H9 (cell line): ENCODE results near the gene KCNIP1. TPM values are rescaled to one million over a fixed set of nuclear protein-coding genes. Genes with fewer than 3 reads are reported as not detected.

Experiments used
- DNase-seq: peaks from one replicate; pipeline ENCODE4 v3.0.0-alpha.2; 2017
- H2AFZ ChIP-seq: one replicate; pipeline ENCODE4 v1.6.1; 2013; ENCODE audit warnings: mild to moderate bottlenecking, low read length, control low read depth, moderate library complexity
- H2AK5ac ChIP-seq: 2 replicates; pipeline ENCODE4 v1.6.1; 2013; ENCODE audit warnings: low read length, control low read depth, mixed read lengths; ENCODE audit not compliant: insufficient read length
- H2BK120ac ChIP-seq: one replicate; pipeline ENCODE4 v1.6.1; 2013; ENCODE audit warnings: low read depth, mild to moderate bottlenecking, low read length, control low read depth, inconsistent platforms; ENCODE audit not compliant: poor library complexity, severe bottlenecking
- H2BK12ac ChIP-seq: 2 replicates; pipeline ENCODE4 v1.6.1; 2013; ENCODE audit warnings: low read length, control low read depth, mixed read lengths, low read depth; ENCODE audit not compliant: insufficient read length
- H2BK15ac ChIP-seq: 2 replicates; pipeline ENCODE4 v1.6.1; 2013; ENCODE audit warnings: low read depth, low read length, control low read depth
- H2BK20ac ChIP-seq: one replicate; pipeline ENCODE4 v1.6.1; 2013; ENCODE audit warnings: low read depth, mild to moderate bottlenecking, low read length, control low read depth, inconsistent platforms; ENCODE audit not compliant: poor library complexity, severe bottlenecking
- H2BK5ac ChIP-seq: 2 replicates; pipeline ENCODE4 v1.6.1; 2013; ENCODE audit warnings: low read length, control low read depth, mixed read lengths; ENCODE audit not compliant: insufficient read length
- H3K14ac ChIP-seq: 2 replicates; pipeline ENCODE4 v1.6.1; 2013; ENCODE audit warnings: low read length, control low read depth; ENCODE audit not compliant: insufficient read depth
- H3K18ac ChIP-seq: 2 replicates; pipeline ENCODE4 v1.6.1; 2013; ENCODE audit warnings: low read depth, mild to moderate bottlenecking, mixed read lengths, low read length, control low read depth; ENCODE audit not compliant: insufficient read length
- H3K23ac ChIP-seq: 2 replicates; pipeline ENCODE4 v1.6.1; 2013; ENCODE audit warnings: low read length, control low read depth, mixed read lengths, low read depth; ENCODE audit not compliant: insufficient read length
- H3K23me2 ChIP-seq: 2 replicates; pipeline ENCODE4 v1.6.1; 2013; ENCODE audit warnings: low read depth, mild to moderate bottlenecking, mixed read lengths, low read length, control low read depth; ENCODE audit not compliant: insufficient read length, poor library complexity, severe bottlenecking
- H3K27ac ChIP-seq: 2 replicates; pipeline ENCODE4 v1.5.1; 2013; ENCODE audit warnings: low read length, control low read depth, mixed read lengths, low read depth; ENCODE audit not compliant: insufficient read length
- H3K27me3 ChIP-seq: 2 replicates; pipeline ENCODE4 v1.6.1; 2013; ENCODE audit warnings: low read length, control low read depth, inconsistent platforms; ENCODE audit not compliant: insufficient read depth
- H3K4ac ChIP-seq: 2 replicates; pipeline ENCODE4 v1.6.1; 2013; ENCODE audit warnings: low read depth, mild to moderate bottlenecking, control low read depth, inconsistent platforms, low read length, moderate library complexity
- H3K4me1 ChIP-seq: 2 replicates; pipeline ENCODE4 v1.6.1; 2013; ENCODE audit warnings: low read length, control low read depth, inconsistent platforms; ENCODE audit not compliant: insufficient read depth
- H3K4me2 ChIP-seq: 2 replicates; pipeline ENCODE4 v1.6.1; 2013; ENCODE audit warnings: low read length, control low read depth, mixed read lengths; ENCODE audit not compliant: insufficient read length, insufficient read depth
- H3K56ac ChIP-seq: 2 replicates; pipeline ENCODE4 v1.6.1; 2013; ENCODE audit warnings: low read depth, mild to moderate bottlenecking, mixed read lengths, low read length, control low read depth; ENCODE audit not compliant: insufficient read length
- H3K79me1 ChIP-seq: 2 replicates; pipeline ENCODE4 v1.6.1; 2013; ENCODE audit warnings: low read depth, mild to moderate bottlenecking, moderate library complexity, low read length, control low read depth, inconsistent platforms; ENCODE audit not compliant: insufficient read depth, poor library complexity, severe bottlenecking
- H3K79me2 ChIP-seq: 2 replicates; pipeline ENCODE4 v1.6.1; 2013; ENCODE audit warnings: low read length, control low read depth, inconsistent platforms; ENCODE audit not compliant: insufficient read depth
- H3K9ac ChIP-seq: 2 replicates; pipeline ENCODE4 v1.6.1; 2013; ENCODE audit warnings: low read length, control low read depth, mixed read lengths; ENCODE audit not compliant: insufficient read length; ENCODE audit errors: extremely low read depth
- H3K9me3 ChIP-seq: one replicate; pipeline ENCODE4 v1.6.1; 2013; ENCODE audit warnings: low read depth, low read length, inconsistent platforms; ENCODE audit not compliant: control insufficient read depth
- H3T11ph ChIP-seq: one replicate; pipeline ENCODE4 v1.6.1; 2013; ENCODE audit warnings: mild to moderate bottlenecking, low read length, control low read depth, inconsistent platforms
- H4K20me1 ChIP-seq: one replicate; pipeline ENCODE4 v1.6.1; 2013; ENCODE audit not compliant: control insufficient read depth, insufficient read length, insufficient read depth
- H4K5ac ChIP-seq: 2 replicates; pipeline ENCODE4 v1.6.1; 2013; ENCODE audit warnings: low read depth, mild to moderate bottlenecking, mixed read lengths, low read length, control low read depth; ENCODE audit not compliant: insufficient read length
- H4K8ac ChIP-seq: replicated peaks from 2 replicates; pipeline ENCODE4 v1.6.1; 2013; ENCODE audit warnings: low read length, control low read depth, mixed read lengths, low read depth; ENCODE audit not compliant: insufficient read length
- H4K91ac ChIP-seq: 2 replicates; pipeline ENCODE4 v1.6.1; 2013; ENCODE audit warnings: low read depth, mild to moderate bottlenecking, moderate library complexity, mixed read lengths, low read length, control low read depth; ENCODE audit not compliant: insufficient read length
- H3K27ac Mint-ChIP-seq, 3 experiments: 2 replicates in 2 of 3; 3 replicates in 1 of 3; pipeline ENCODE4 v1.8.0; 2020 to 2021; ENCODE audit warnings: mixed read lengths in 3 of 3, mild to moderate bottlenecking in 1 of 3, moderate library complexity in 1 of 3
- H3K27me3 Mint-ChIP-seq: 2 replicates; pipeline ENCODE4 v1.8.0; 2021; ENCODE audit warnings: low read depth, mild to moderate bottlenecking, moderate library complexity, mixed read lengths
- H3K36me3 Mint-ChIP-seq, 3 experiments: 2 replicates in 2 of 3; 3 replicates in 1 of 3; pipeline ENCODE4 v1.8.0; 2020 to 2021; ENCODE audit warnings: low read depth in 3 of 3, mixed read lengths in 3 of 3; ENCODE audit not compliant: insufficient read depth in 1 of 3
- H3K4me1 Mint-ChIP-seq, 2 experiments: 2 replicates each; pipeline ENCODE4 v1.8.0; 2020; ENCODE audit warnings: mixed read lengths in 2 of 2
- H3K4me3 Mint-ChIP-seq, 2 experiments: 2 replicates in 1 of 2; 3 replicates in 1 of 2; pipeline ENCODE4 v1.8.0; 2020 to 2021; ENCODE audit warnings: mild to moderate bottlenecking in 2 of 2, mixed read lengths in 2 of 2, moderate library complexity in 1 of 2
- H3K9me3 Mint-ChIP-seq, 2 experiments: 2 replicates in 1 of 2; 3 replicates in 1 of 2; pipeline ENCODE4 v1.8.0; 2020; ENCODE audit warnings: mild to moderate bottlenecking in 2 of 2, mixed read lengths in 2 of 2, moderate library complexity in 1 of 2
- CTCF ChIP-seq: fragments of 200-600 bp; sonication (generic); conservative IDR thresholded peaks from 3 replicates; pipeline ENCODE4 v1.8.0; 2021; ENCODE audit warnings: antibody characterized with exemption, mild to moderate bottlenecking
- WGBS: extraction: QIAGEN DNeasy Blood & Tissue Kit; methylation state at CpG from one replicate; pipeline ENCODE4 v1.1.7; 2013; ENCODE audit warnings: missing lambda C conversion rate, low lambda C conversion rate, mixed read lengths; ENCODE audit not compliant: insufficient read length; ENCODE audit errors: extremely low coverage; 5-methylcytosine and 5-hydroxymethylcytosine counted together
- total RNA-seq: library from RNA; stranded (reverse); gene quantifications from 2 replicates; pipeline ENCODE4 v1.2.1, GENCODE V29; 2021

KCNIP1 gene
- total RNA-seq, 1 experiment from 2014 or later, result 0.63 TPM

GRCh38 chr5:170781946-170782345 lies 278.1 kb downstream of the KCNIP1 start:
- no peaks in the 10 kb centered on the region for H3K27me3 Mint-ChIP-seq
- no peaks in the 10 kb centered on the region for H3K9me3 ChIP-seq
- H3T11ph ChIP-seq, result no peak overlapping the region
- peaks cover 20 to 28% of the 10 kb centered on the region in 2 experiments for H3K4me1 Mint-ChIP-seq
- no peak overlapping the region for H3K4ac ChIP-seq
- no CpG with 5 or more reads among the region's 1 CpG for WGBS
- H3K56ac ChIP-seq, result no peak overlapping the region
- TF ChIP-seq CTCF, result no peak
- no peak overlapping the region for H4K5ac ChIP-seq
- no peak overlapping the region for H2BK15ac ChIP-seq
- no peak overlapping the region for H3K9ac ChIP-seq
- DNase-seq, result no peak
- H4K91ac ChIP-seq, result no peak overlapping the region
- no peaks in the 10 kb centered on the region for H3K9me3 Mint-ChIP-seq
- no peak overlapping the region for H2BK20ac ChIP-seq
- H3K23ac ChIP-seq, result no peak overlapping the region
- no peaks in the 10 kb centered on the region for H4K20me1 ChIP-seq
- H2AFZ ChIP-seq, result no peak overlapping the region
- no peak overlapping the region for H3K18ac ChIP-seq
- no peak overlapping the region for H2BK12ac ChIP-seq
- H3K27ac Mint-ChIP-seq, result no peak overlapping the region
- no peak overlapping the region for H2BK5ac ChIP-seq
- H2AK5ac ChIP-seq, result no peak overlapping the region
- no peak overlapping the region for H4K8ac ChIP-seq
- no peaks in the 10 kb centered on the region for H3K79me1 ChIP-seq
- no peak overlapping the region for H2BK120ac ChIP-seq
- no peaks in the 10 kb centered on the region for H3K4me1 ChIP-seq
- H3K79me2 ChIP-seq, result no peaks in the 10 kb centered on the region
- H3K4me2 ChIP-seq, result no peak overlapping the region
- no peaks in the 10 kb centered on the region for H3K36me3 Mint-ChIP-seq
- H3K23me2 ChIP-seq, result no peaks in the 10 kb centered on the region
- no peaks in the 10 kb centered on the region for H3K27me3 ChIP-seq
- H3K4me3 Mint-ChIP-seq, result no peak overlapping the region
- no peak overlapping the region for H3K27ac ChIP-seq
- no peak overlapping the region for H3K14ac ChIP-seq
